NB4 (cell line): ENCODE results near the gene KCNQ1.

Experiments used
- DNase-seq: peaks from one replicate; pipeline ENCODE4 v3.0.0; 2010; ENCODE audit warnings: low read depth
- H3K4me3 ChIP-seq: one replicate; pipeline ENCODE4 v1.5.1; 2011; ENCODE audit warnings: mild to moderate bottlenecking, low read depth, low read length, moderate library complexity
- CTCF ChIP-seq: IDR thresholded peaks from one replicate; pipeline ENCODE4 v1.5.1; 2012; ENCODE audit warnings: low read depth, low read length
- MAX ChIP-seq: IDR thresholded peaks from 2 replicates; pipeline ENCODE4 v1.6.1; 2011; ENCODE audit warnings: low read depth, low read length
- MYC ChIP-seq: IDR thresholded peaks from 2 replicates; pipeline ENCODE4 v1.6.1; 2011; ENCODE audit warnings: low read depth, low read length
- POLR2A ChIP-seq: IDR thresholded peaks from 2 replicates; pipeline ENCODE4 v1.6.1; 2011; ENCODE audit warnings: mild to moderate bottlenecking; ENCODE audit not compliant: insufficient read length; ENCODE audit errors: extremely low read depth

KCNQ1 gene

GRCh38 chr11:2775626-2776350, 331.0 kb downstream of the KCNQ1 start:
- TF ChIP-seq MYC = no peak
- no peak for TF ChIP-seq POLR2A
- TF ChIP-seq MAX = no peak
- no peak for TF ChIP-seq CTCF
- H3K4me3 ChIP-seq = no peak overlapping the region
- no peak for DNase-seq

GRCh38 chr11:2776351-2777061, 331.7 kb downstream of the KCNQ1 start:
- DNase-seq = no peak
- H3K4me3 ChIP-seq = no peak overlapping the region
- TF ChIP-seq POLR2A (no peak), MAX (no peak), MYC (no peak), CTCF (no peak)

- DNase-seq = no peak
- no peak overlapping the region for H3K4me3 ChIP-seq
- TF ChIP-seq POLR2A (no peak), CTCF (no peak), MYC (no peak), MAX (no peak)
Measured at GRCh38 chr11:2777386-2777785, 332.6 kb downstream of the KCNQ1 start.

GRCh38 chr11:2777871-2778629, 333.2 kb downstream of the KCNQ1 start:
- DNase-seq = no peak
- TF ChIP-seq CTCF (no peak), POLR2A (no peak), MAX (no peak), MYC (no peak)
- H3K4me3 ChIP-seq = no peak overlapping the region

GRCh38 chr11:2778630-2779498, 334.1 kb downstream of the KCNQ1 start:
- no peak overlapping the region for H3K4me3 ChIP-seq
- peak; percentile 81 for DNase-seq
- TF ChIP-seq CTCF = no peak
- no peak for TF ChIP-seq POLR2A
- TF ChIP-seq MAX = no peak
- TF ChIP-seq MYC = no peak
